ENCODE data around the gene CHRNA10. TPM values are rescaled to one million over a fixed set of nuclear protein-coding genes. Genes with fewer than 3 reads are reported as not detected.

The CHRNA10 gene
- polyA plus RNA-seq, 1 donor from 2014 or later, result 4.9 TPM

DNA sequence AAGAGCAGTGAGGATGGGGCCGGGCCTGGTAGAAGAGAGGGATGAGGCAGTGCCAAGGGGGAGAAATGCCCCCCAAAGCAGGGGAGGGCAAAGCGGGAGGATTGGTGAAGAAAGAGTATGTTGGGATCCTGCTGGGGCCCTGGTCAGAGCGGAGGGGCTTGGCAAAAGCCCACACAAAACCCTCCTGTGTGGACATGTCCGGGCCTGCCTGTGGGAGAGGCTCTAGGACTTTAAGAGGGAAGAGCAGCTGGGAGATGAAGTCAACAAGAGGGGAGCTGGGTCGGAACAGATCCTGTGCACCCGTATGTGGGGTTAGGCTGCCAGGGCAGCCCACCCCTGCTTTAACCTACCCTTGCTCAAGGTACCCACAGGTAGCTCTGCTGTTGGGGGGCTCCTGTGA is 55.2 kb downstream of the CHRNA10 start:
- Histone ChIP-seq H3K36me3 (ENCODE audit: insufficient read depth, low read length) (no peaks in the 10 kb centered on the region), H2AFZ (ENCODE audit: low read depth, low read length) (no peak overlapping the region), H4K20me1 (ENCODE audit: insufficient read depth) (no peaks in the 10 kb centered on the region), H3K9me3 (ENCODE audit: low read length) (no peaks in the 10 kb centered on the region), H3K9ac (ENCODE audit: low read length) (no peak overlapping the region), H3K4me3 (ENCODE audit: low read length) (no peak overlapping the region), H3K27ac (ENCODE audit: low read length) (no peak overlapping the region), H3K4me2 (ENCODE audit: low read length) (no peak overlapping the region), H3F3A (ENCODE audit: insufficient read depth, low read length, poor library complexity, severe bottlenecking) (no peaks in the 10 kb centered on the region), H3K79me2 (replicated peaks; ENCODE audit: insufficient read depth, low read length) (no peaks in the 10 kb centered on the region), H3K9me2 (ENCODE audit: insufficient read depth, low read length) (no peaks in the 10 kb centered on the region), H3K27me3 (ENCODE audit: insufficient read depth, low read depth, low read length) (no peaks in the 10 kb centered on the region)
- TF ChIP-seq RAD21 (conservative IDR thresholded peaks at IDR 0.05) (no peak), EZH2 (IDR thresholded peaks at IDR 0.05; ENCODE audit: borderline replicate concordance, insufficient read depth, low read length, poor library complexity, severe bottlenecking) (no peak), EP300 (conservative IDR thresholded peaks at IDR 0.05; ENCODE audit: poor library complexity, severe bottlenecking) (no peak), SMC3 (conservative IDR thresholded peaks at IDR 0.05; ENCODE audit: poor library complexity) (no peak), MXI1 (conservative IDR thresholded peaks at IDR 0.05; ENCODE audit: poor library complexity, severe bottlenecking) (no peak), TAF1 (IDR thresholded peaks at IDR 0.05; ENCODE audit: low read depth) (no peak), POLR2AphosphoS5 (IDR thresholded peaks at IDR 0.05) (no peak)
- TF ChIP-seq, protein P1, sequence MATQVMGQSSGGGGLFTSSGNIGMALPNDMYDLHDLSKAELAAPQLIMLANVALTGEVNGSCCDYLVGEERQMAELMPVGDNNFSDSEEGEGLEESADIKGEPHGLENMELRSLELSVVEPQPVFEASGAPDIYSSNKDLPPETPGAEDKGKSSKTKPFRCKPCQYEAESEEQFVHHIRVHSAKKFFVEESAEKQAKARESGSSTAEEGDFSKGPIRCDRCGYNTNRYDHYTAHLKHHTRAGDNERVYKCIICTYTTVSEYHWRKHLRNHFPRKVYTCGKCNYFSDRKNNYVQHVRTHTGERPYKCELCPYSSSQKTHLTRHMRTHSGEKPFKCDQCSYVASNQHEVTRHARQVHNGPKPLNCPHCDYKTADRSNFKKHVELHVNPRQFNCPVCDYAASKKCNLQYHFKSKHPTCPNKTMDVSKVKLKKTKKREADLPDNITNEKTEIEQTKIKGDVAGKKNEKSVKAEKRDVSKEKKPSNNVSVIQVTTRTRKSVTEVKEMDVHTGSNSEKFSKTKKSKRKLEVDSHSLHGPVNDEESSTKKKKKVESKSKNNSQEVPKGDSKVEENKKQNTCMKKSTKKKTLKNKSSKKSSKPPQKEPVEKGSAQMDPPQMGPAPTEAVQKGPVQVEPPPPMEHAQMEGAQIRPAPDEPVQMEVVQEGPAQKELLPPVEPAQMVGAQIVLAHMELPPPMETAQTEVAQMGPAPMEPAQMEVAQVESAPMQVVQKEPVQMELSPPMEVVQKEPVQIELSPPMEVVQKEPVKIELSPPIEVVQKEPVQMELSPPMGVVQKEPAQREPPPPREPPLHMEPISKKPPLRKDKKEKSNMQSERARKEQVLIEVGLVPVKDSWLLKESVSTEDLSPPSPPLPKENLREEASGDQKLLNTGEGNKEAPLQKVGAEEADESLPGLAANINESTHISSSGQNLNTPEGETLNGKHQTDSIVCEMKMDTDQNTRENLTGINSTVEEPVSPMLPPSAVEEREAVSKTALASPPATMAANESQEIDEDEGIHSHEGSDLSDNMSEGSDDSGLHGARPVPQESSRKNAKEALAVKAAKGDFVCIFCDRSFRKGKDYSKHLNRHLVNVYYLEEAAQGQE (IDR thresholded peaks at IDR 0.05; ENCODE audit: borderline replicate concordance), result no peak
- TF ChIP-seq, protein P2, sequence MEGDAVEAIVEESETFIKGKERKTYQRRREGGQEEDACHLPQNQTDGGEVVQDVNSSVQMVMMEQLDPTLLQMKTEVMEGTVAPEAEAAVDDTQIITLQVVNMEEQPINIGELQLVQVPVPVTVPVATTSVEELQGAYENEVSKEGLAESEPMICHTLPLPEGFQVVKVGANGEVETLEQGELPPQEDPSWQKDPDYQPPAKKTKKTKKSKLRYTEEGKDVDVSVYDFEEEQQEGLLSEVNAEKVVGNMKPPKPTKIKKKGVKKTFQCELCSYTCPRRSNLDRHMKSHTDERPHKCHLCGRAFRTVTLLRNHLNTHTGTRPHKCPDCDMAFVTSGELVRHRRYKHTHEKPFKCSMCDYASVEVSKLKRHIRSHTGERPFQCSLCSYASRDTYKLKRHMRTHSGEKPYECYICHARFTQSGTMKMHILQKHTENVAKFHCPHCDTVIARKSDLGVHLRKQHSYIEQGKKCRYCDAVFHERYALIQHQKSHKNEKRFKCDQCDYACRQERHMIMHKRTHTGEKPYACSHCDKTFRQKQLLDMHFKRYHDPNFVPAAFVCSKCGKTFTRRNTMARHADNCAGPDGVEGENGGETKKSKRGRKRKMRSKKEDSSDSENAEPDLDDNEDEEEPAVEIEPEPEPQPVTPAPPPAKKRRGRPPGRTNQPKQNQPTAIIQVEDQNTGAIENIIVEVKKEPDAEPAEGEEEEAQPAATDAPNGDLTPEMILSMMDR (IDR thresholded peaks at IDR 0.05; ENCODE audit: poor library complexity, severe bottlenecking), result no peak

Small RNAs within 50 kb of the gene (small RNA-seq; reads per million reads assigned to genes)
- 0 to 1.2 (median 0) reads per million in 3 experiments for gene RF00019
- gene RNU6-1143P, result 0 reads per million in 3 experiments

Other genes with a start within 250 kb of the CHRNA10 start
- not detected in 2 replicates for gene ART5, start 29.4 kb downstream of the CHRNA10 start, polyA plus RNA-seq
- gene ART1, start 26.3 kb downstream of the CHRNA10 start, polyA plus RNA-seq, result not detected in 2 replicates
- 28.9 and 45.5 TPM in 2 replicates for gene NUP98, start 126.2 kb upstream of the CHRNA10 start, polyA plus RNA-seq
- 30.1 and 32.0 TPM in 2 replicates for gene PGAP2, start 137.2 kb upstream of the CHRNA10 start, polyA plus RNA-seq
- not detected in 2 replicates for gene RHOG, start 169.6 kb upstream of the CHRNA10 start, polyA plus RNA-seq
- 14.5 and 16.4 TPM in 2 replicates for gene STIM1, start 184.3 kb upstream of the CHRNA10 start, polyA plus RNA-seq